H1 (cell line): ENCODE results near the gene PIGV.

ENCODE experiments used
- CEBPB ChIP-seq: IDR thresholded peaks from 2 replicates; pipeline ENCODE4 v1.6.1; 2012; ENCODE audit warnings: low read depth, low read length
- EP300 ChIP-seq, 2 experiments: IDR thresholded peaks; 1 replicate in 1 of 2; 2 replicates in 1 of 2; pipeline ENCODE4 v1.6.1; 2011 to 2012; ENCODE audit warnings: low read depth in 2 of 2, low read length in 2 of 2, mild to moderate bottlenecking in 2 of 2, borderline replicate concordance in 1 of 2, inconsistent platforms in 1 of 2, moderate library complexity in 1 of 2
- GABPA ChIP-seq: IDR thresholded peaks from 2 replicates; pipeline ENCODE4 v1.6.1; 2011; ENCODE audit warnings: mild to moderate bottlenecking, low read length, moderate library complexity, borderline replicate concordance; ENCODE audit not compliant: insufficient read depth
- POLR2A ChIP-seq, 2 experiments: IDR thresholded peaks; 1 replicate in 1 of 2; 2 replicates in 1 of 2; pipeline ENCODE4 v1.6.1; 2011; ENCODE audit warnings: low read depth in 2 of 2, low read length in 2 of 2, mild to moderate bottlenecking in 2 of 2; ENCODE audit errors: control extremely low read depth in 1 of 2
- RBBP5 ChIP-seq: IDR thresholded peaks from 2 replicates; pipeline ENCODE4 v1.7.1; 2012; ENCODE audit warnings: low read depth, mild to moderate bottlenecking, inconsistent platforms, low read length, moderate library complexity, borderline replicate concordance
- RFX5 ChIP-seq: IDR thresholded peaks from 2 replicates; pipeline ENCODE4 v1.6.1; 2011; ENCODE audit warnings: low read depth, low read length, improper control_type of control experiment, borderline replicate concordance
- TAF1 ChIP-seq: IDR thresholded peaks from 2 replicates; pipeline ENCODE4 v1.6.1; 2011; ENCODE audit warnings: mild to moderate bottlenecking, low read depth, low read length

DNA sequence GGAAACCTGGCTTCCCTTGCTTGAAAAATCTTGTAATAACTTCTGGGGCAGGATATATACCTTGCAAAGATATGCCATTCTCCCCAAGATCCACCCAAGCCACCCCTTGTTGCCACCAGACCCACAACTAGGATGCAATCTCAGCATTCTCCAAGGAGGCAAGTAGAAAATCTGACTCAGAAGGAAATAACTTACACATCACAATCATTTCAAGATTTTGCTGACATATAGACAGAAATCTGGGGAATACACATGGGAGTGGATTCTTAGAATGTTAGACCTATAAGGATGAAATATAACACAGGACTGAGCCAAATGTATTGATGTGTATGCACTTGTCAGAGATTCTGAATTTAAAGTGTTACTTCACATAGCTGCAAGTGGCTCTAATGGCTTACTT, 24.0 kb downstream of the PIGV start:
- TF ChIP-seq GABPA = no peak
- TF ChIP-seq POLR2A (IDR thresholded peaks at IDR 0.05; ENCODE audit: control extremely low read depth in 1 of 2, low read depth in 2 of 2, low read length in 2 of 2) = no peak
- no peak for TF ChIP-seq RBBP5
- TF ChIP-seq EP300 (IDR thresholded peaks at IDR 0.05; ENCODE audit: borderline replicate concordance in 1 of 2, low read depth in 2 of 2, low read length in 2 of 2) = no peak
- TF ChIP-seq TAF1 = no peak
- no peak for TF ChIP-seq RFX5
- no peak for TF ChIP-seq CEBPB
